ENCODE data around the gene CTDP1.
"Not testable (repeated sequence)": the region's sequence is repeated elsewhere in the genome, so short reads cannot be mapped to it uniquely, and the experiment has no call there.

Gene CTDP1

DNA sequence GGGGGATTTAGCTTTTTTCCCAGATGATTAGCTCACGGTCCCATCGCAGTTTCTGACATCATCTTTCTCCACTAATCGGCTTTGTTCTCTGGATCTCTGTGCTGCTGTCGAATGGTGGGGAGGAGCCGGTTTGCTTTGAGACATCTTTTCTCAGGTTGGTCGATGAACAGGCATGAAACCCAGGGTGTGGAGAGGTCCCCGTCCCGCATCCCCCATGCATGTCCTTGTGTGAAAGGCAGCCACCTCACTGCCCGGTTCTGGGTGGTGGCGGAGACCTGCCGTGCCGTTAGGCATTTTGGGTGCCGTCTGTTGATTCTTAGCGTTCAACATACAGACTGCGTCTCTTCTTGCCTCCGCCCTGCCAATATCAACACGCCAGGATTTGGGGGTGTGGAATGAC lies 57.8 kb downstream of the CTDP1 start:
- no peaks in the 10 kb centered on the region for H3K9me3 ChIP-seq (ENCODE audit: control insufficient read depth, insufficient read depth, low read depth, low read length)
- peaks cover 81% of the 10 kb centered on the region for H3K36me3 ChIP-seq (ENCODE audit: control insufficient read depth, insufficient read depth, low read length)

DNA sequence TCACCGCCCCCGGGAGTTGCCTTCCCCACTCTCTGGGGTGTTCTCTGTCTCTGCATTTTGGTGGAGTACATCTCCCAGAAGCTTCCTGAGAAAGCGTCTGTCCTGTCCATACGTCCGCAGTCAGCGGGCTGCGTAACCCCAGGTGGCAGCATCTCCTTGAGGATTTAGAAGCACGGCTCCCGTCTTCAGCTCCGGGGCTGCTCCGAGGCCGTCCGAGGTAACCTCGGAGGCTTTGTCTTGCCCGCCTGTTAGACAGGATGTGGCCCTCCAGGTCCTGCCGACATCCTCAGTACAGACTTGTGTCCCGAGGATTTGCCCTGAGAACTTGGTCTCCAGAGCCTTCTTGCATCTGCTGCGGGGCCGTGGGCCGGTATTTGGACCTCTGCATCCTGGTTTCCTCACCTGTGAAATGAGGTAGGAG lies 58.4 kb downstream of the CTDP1 start:
- Histone ChIP-seq H3K36me3 (ENCODE audit: control insufficient read depth, insufficient read depth, low read length) (peaks cover 79% of the 10 kb centered on the region), H3K27me3 (ENCODE audit: control insufficient read depth, insufficient read depth, low read length) (no peaks in the 10 kb centered on the region), H3K4me1 (ENCODE audit: control insufficient read depth, insufficient read depth, low read length) (no peaks in the 10 kb centered on the region), H3K9ac (ENCODE audit: low read length) (no peak overlapping the region), H3K9me3 (ENCODE audit: control insufficient read depth, insufficient read depth, low read depth, low read length) (no peaks in the 10 kb centered on the region), H3K4me3 (ENCODE audit: low read depth, low read length) (no peak overlapping the region), H3K27ac (ENCODE audit: low read depth, low read length) (no peak overlapping the region)

More for the DNA sequence above, 57.8 kb downstream of the CTDP1 start:
- Histone ChIP-seq H3K4me3 (ENCODE audit: low read depth, low read length) (no peak overlapping the region), H3K9ac (ENCODE audit: low read length) (no peak overlapping the region), H3K4me1 (ENCODE audit: control insufficient read depth, insufficient read depth, low read length) (no peaks in the 10 kb centered on the region), H3K27me3 (ENCODE audit: control insufficient read depth, insufficient read depth, low read length) (no peaks in the 10 kb centered on the region), H3K27ac (ENCODE audit: low read depth, low read length) (no peak overlapping the region)

GRCh38 chr18:79738581-79739439 lies 59.2 kb downstream of the CTDP1 start:
- no peak overlapping the region for H3K27ac ChIP-seq (ENCODE audit: low read depth, low read length)
- H3K4me3 ChIP-seq (ENCODE audit: low read depth, low read length): no peak overlapping the region
- no peak overlapping the region for H3K9ac ChIP-seq (ENCODE audit: low read length)
- H3K4me1 ChIP-seq (ENCODE audit: control insufficient read depth, insufficient read depth, low read length): no peaks in the 10 kb centered on the region
- peaks cover 77% of the 10 kb centered on the region for H3K36me3 ChIP-seq (ENCODE audit: control insufficient read depth, insufficient read depth, low read length)
- no peaks in the 10 kb centered on the region for H3K27me3 ChIP-seq (ENCODE audit: control insufficient read depth, insufficient read depth, low read length)
- no peaks in the 10 kb centered on the region for H3K9me3 ChIP-seq (ENCODE audit: control insufficient read depth, insufficient read depth, low read depth, low read length)

GRCh38 chr18:79739440-79739778 lies 59.8 kb downstream of the CTDP1 start:
- no peak overlapping the region for H3K9ac ChIP-seq (ENCODE audit: low read length)
- H3K4me1 ChIP-seq (ENCODE audit: control insufficient read depth, insufficient read depth, low read length): no peaks in the 10 kb centered on the region
- H3K27me3 ChIP-seq (ENCODE audit: control insufficient read depth, insufficient read depth, low read length): no peaks in the 10 kb centered on the region
- H3K36me3 ChIP-seq (ENCODE audit: control insufficient read depth, insufficient read depth, low read length): peaks cover 75% of the 10 kb centered on the region
- no peak overlapping the region for H3K27ac ChIP-seq (ENCODE audit: low read depth, low read length)
- H3K9me3 ChIP-seq (ENCODE audit: control insufficient read depth, insufficient read depth, low read depth, low read length): no peaks in the 10 kb centered on the region
- H3K4me3 ChIP-seq (ENCODE audit: low read depth, low read length): no peak overlapping the region

GRCh38 chr18:79740047-79740446 lies 60.4 kb downstream of the CTDP1 start:
- not testable (repeated sequence) for H3K27ac ChIP-seq (ENCODE audit: low read depth, low read length); H3K4me3 ChIP-seq (ENCODE audit: low read depth, low read length); H3K27me3 ChIP-seq (ENCODE audit: control insufficient read depth, insufficient read depth, low read length); H3K9me3 ChIP-seq (ENCODE audit: control insufficient read depth, insufficient read depth, low read depth, low read length); H3K4me1 ChIP-seq (ENCODE audit: control insufficient read depth, insufficient read depth, low read length); H3K9ac ChIP-seq (ENCODE audit: low read length)
- H3K36me3 ChIP-seq (ENCODE audit: control insufficient read depth, insufficient read depth, low read length): peaks cover 69% of the 10 kb centered on the region

- no peaks in the 10 kb centered on the region for H3K4me1 ChIP-seq (ENCODE audit: control insufficient read depth, insufficient read depth, low read length)
- H3K27ac ChIP-seq (ENCODE audit: low read depth, low read length): no peak overlapping the region
- H3K9ac ChIP-seq (ENCODE audit: low read length): no peak overlapping the region
- no peak overlapping the region for H3K4me3 ChIP-seq (ENCODE audit: low read depth, low read length)
- peaks cover 62% of the 10 kb centered on the region for H3K36me3 ChIP-seq (ENCODE audit: control insufficient read depth, insufficient read depth, low read length)
- no peaks in the 10 kb centered on the region for H3K27me3 ChIP-seq (ENCODE audit: control insufficient read depth, insufficient read depth, low read length)
- H3K9me3 ChIP-seq (ENCODE audit: control insufficient read depth, insufficient read depth, low read depth, low read length): no peaks in the 10 kb centered on the region
Observed at GRCh38 chr18:79740521-79741361, 61.1 kb downstream of the CTDP1 start.

DNA sequence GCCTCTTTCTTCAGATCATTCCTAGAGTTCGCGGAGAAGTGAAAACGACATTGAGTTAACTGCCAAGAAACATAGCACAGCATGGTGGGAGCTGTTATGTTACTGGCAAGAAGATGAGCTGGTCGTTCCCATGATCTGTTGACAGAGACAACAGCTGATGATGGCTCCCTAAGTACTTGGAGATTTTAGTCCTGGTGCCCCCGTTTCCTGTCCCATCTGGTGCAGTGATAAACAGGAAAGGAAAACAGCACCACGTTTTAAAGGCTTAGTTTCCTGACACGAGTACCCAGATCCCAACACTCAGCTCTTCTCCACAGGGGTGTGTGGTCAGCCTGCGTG lies 61.7 kb downstream of the CTDP1 start:
- no peak overlapping the region for H3K9ac ChIP-seq (ENCODE audit: low read length)
- H3K27me3 ChIP-seq (ENCODE audit: control insufficient read depth, insufficient read depth, low read length): no peaks in the 10 kb centered on the region
- H3K27ac ChIP-seq (ENCODE audit: low read depth, low read length): no peak overlapping the region
- peaks cover 57% of the 10 kb centered on the region for H3K36me3 ChIP-seq (ENCODE audit: control insufficient read depth, insufficient read depth, low read length)
- H3K9me3 ChIP-seq (ENCODE audit: control insufficient read depth, insufficient read depth, low read depth, low read length): no peaks in the 10 kb centered on the region
- H3K4me3 ChIP-seq (ENCODE audit: low read depth, low read length): no peak overlapping the region
- H3K4me1 ChIP-seq (ENCODE audit: control insufficient read depth, insufficient read depth, low read length): no peaks in the 10 kb centered on the region

DNA sequence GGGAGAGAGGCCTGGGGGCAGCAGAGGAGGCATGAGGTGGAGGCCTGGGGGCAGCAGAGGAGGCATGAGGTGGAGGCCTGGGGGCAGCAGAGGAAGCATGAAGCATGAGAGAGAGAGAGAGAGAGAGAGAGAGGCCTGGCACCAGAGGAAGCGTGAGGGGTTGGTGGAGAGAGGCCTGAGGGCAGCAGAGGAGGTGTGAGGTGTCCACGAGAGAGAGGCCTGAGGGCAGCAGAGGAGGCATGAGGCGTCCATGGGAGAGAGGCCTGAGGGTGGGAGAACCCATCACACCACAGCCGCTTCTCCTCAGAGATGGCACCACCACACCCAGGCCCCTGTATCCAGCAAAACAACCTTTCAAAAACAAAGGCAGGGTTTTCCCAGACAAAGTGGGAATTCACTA lies 62.5 kb downstream of the CTDP1 start:
- H3K9me3 ChIP-seq (ENCODE audit: control insufficient read depth, insufficient read depth, low read depth, low read length): no peaks in the 10 kb centered on the region
- no peaks in the 10 kb centered on the region for H3K27me3 ChIP-seq (ENCODE audit: control insufficient read depth, insufficient read depth, low read length)
- H3K36me3 ChIP-seq (ENCODE audit: control insufficient read depth, insufficient read depth, low read length): peaks cover 57% of the 10 kb centered on the region
- no peak overlapping the region for H3K27ac ChIP-seq (ENCODE audit: low read depth, low read length)
- no peaks in the 10 kb centered on the region for H3K4me1 ChIP-seq (ENCODE audit: control insufficient read depth, insufficient read depth, low read length)
- H3K4me3 ChIP-seq (ENCODE audit: low read depth, low read length): no peak overlapping the region
- H3K9ac ChIP-seq (ENCODE audit: low read length): no peak overlapping the region

DNA sequence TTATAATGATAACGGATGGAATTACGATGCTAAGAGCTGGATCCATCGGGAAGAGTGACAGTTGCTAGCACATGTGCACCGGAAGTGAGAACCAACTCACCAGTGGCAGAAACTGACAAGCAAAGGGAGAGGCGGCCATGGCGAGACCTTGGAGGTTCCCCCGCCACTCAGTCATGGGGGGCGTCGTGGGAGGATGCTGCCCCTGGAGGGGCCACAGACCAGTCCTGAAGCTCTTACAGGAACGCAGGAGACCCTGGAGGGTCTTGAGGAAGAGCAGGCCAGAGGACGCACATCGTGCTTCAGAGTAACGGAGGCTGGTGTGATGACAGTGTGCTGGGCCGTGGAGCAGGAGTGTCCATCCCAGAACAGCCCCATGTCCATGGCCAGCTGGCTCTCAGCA lies 65.0 kb downstream of the CTDP1 start:
- Histone ChIP-seq H3K4me3 (ENCODE audit: low read depth, low read length) (no peak overlapping the region), H3K27me3 (ENCODE audit: control insufficient read depth, insufficient read depth, low read length) (no peaks in the 10 kb centered on the region), H3K9me3 (ENCODE audit: control insufficient read depth, insufficient read depth, low read depth, low read length) (no peaks in the 10 kb centered on the region), H3K36me3 (ENCODE audit: control insufficient read depth, insufficient read depth, low read length) (peaks cover 50% of the 10 kb centered on the region), H3K4me1 (ENCODE audit: control insufficient read depth, insufficient read depth, low read length) (no peaks in the 10 kb centered on the region), H3K27ac (ENCODE audit: low read depth, low read length) (no peak overlapping the region), H3K9ac (ENCODE audit: low read length) (no peak overlapping the region)

GRCh38 chr18:79746730-79747129 lies 67.1 kb downstream of the CTDP1 start:
- H3K4me1 ChIP-seq (ENCODE audit: control insufficient read depth, insufficient read depth, low read length): no peaks in the 10 kb centered on the region
- H3K27me3 ChIP-seq (ENCODE audit: control insufficient read depth, insufficient read depth, low read length): no peaks in the 10 kb centered on the region
- H3K27ac ChIP-seq (ENCODE audit: low read depth, low read length): no peak overlapping the region
- H3K9me3 ChIP-seq (ENCODE audit: control insufficient read depth, insufficient read depth, low read depth, low read length): no peaks in the 10 kb centered on the region
- H3K4me3 ChIP-seq (ENCODE audit: low read depth, low read length): no peak overlapping the region
- no peak overlapping the region for H3K9ac ChIP-seq (ENCODE audit: low read length)
- H3K36me3 ChIP-seq (ENCODE audit: control insufficient read depth, insufficient read depth, low read length): peaks cover 35% of the 10 kb centered on the region

DNA sequence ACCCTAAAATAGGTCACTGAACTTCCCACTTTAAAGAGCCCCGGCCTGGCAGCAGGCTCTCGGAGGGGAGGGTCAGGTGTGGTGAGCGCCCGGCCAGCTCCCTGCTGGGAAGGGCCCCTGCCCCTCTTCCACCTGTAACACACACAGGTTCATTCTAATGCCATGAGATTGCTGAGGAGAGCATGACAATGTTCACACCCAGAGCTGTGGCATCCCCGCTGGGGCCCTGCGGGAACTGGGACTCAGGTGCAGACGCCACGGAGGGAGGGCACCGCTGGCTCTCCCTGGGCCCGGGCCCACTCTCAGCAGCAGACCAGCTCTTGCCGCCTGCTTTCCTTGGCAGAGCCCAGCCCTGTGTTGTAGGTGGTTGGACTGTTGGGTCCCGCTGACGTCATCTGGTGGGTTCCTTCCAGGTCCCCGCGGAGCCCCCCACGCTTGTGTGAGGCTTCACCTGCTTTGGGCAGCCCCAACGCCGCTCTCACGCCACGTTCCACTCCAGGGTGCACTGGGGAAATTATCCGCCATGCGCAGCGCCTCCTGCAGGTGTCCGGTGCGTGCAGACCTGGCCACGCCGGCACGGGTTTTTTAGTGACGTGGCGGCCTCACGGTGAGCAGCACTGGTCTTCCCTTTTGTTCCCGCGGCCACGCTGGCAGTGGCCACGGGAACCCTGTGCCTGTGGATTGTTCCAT lies 67.7 kb downstream of the CTDP1 start:
- Histone ChIP-seq H3K9me3 (ENCODE audit: control insufficient read depth, insufficient read depth, low read depth, low read length) (no peaks in the 10 kb centered on the region), H3K36me3 (ENCODE audit: control insufficient read depth, insufficient read depth, low read length) (peaks cover 34% of the 10 kb centered on the region), H3K4me1 (ENCODE audit: control insufficient read depth, insufficient read depth, low read length) (no peaks in the 10 kb centered on the region), H3K9ac (ENCODE audit: low read length) (no peak overlapping the region), H3K27me3 (ENCODE audit: control insufficient read depth, insufficient read depth, low read length) (no peaks in the 10 kb centered on the region), H3K4me3 (ENCODE audit: low read depth, low read length) (no peak overlapping the region), H3K27ac (ENCODE audit: low read depth, low read length) (no peak overlapping the region)

All from HUES6 (cell line).